GM10248 (cell line): Measurements from ENCODE around the gene ZNF18.

ENCODE experiments used
- CTCF ChIA-PET: fragments of 300-600 bp; sonication (Branson Sonifier 250); formaldehyde crosslinking; extraction: SDS; loops from one replicate; lab custom pipeline; 2021; ENCODE audit warnings: antibody characterized with exemption; lab: Yijun Ruan, JAX
- POLR2A ChIA-PET: fragments of 350-650 bp; sonication (Branson Sonifier 250); formaldehyde crosslinking; extraction: SDS; loops from one replicate; lab custom pipeline; 2020; ENCODE audit warnings: antibody characterized with exemption; lab: Yijun Ruan, JAX
- DNase-seq: peaks from one replicate; pipeline ENCODE4 v3.0.0; 2012; ENCODE audit errors: extremely low spot score
- CTCF ChIP-seq: IDR thresholded peaks from 2 replicates; pipeline ENCODE4 v1.5.1; 2012; ENCODE audit warnings: mild to moderate bottlenecking, low read depth; ENCODE audit errors: extremely low read depth, missing control alignments, control extremely low read depth

ZNF18 gene

GRCh38 chr17:11991461-11991860 is 5.8 kb downstream of the ZNF18 start:
- POLR2A ChIA-PET = no interaction called here
- no peak for TF ChIP-seq CTCF
- no peak for DNase-seq
- CTCF ChIA-PET = interaction anchor here (1.2 kb wide), 1 partner anchor 1115 kb away, joined by 3 read pairs; no protein-coding TSS in a partner anchor

GRCh38 chr17:11990363-11990983 is 6.8 kb downstream of the ZNF18 start:
- CTCF ChIA-PET = interaction anchor here (1.2 kb wide), 1 partner anchor 1114 kb away, joined by 3 read pairs; no protein-coding TSS in a partner anchor
- TF ChIP-seq CTCF = no peak
- POLR2A ChIA-PET = no interaction called here
- DNase-seq = no peak

GRCh38 chr17:11986942-11987329 is 10.3 kb downstream of the ZNF18 start:
- no peak for DNase-seq
- peak; percentile 11 for TF ChIP-seq CTCF
- POLR2A ChIA-PET = no interaction called here
- CTCF ChIA-PET = interaction anchor here (1.4 to 2.1 kb wide), 3 partner anchors 9 to 1111 kb away, joined by 6 to 13 read pairs (median 8); partner anchors contain the start of gene ZNF18

- no peak for DNase-seq
- CTCF ChIA-PET = interaction anchor here (1.4 to 2.1 kb wide), 3 partner anchors 9 to 1111 kb away, joined by 6 to 13 read pairs (median 8); partner anchors contain the start of gene ZNF18
- TF ChIP-seq CTCF = no peak
- POLR2A ChIA-PET = no interaction called here
Measured at GRCh38 chr17:11986179-11986941, 10.9 kb downstream of the ZNF18 start.

GRCh38 chr17:11981862-11982261 is 15.4 kb downstream of the ZNF18 start:
- POLR2A ChIA-PET = no interaction called here
- CTCF ChIA-PET = no interaction called here

More at GRCh38 chr17:11981862-11982261, 15.4 kb downstream of the ZNF18 start:
- no peak for TF ChIP-seq CTCF
- no peak for DNase-seq
